ENCODE measurements around the gene SCAMP2.

The SCAMP2 gene

DNA sequence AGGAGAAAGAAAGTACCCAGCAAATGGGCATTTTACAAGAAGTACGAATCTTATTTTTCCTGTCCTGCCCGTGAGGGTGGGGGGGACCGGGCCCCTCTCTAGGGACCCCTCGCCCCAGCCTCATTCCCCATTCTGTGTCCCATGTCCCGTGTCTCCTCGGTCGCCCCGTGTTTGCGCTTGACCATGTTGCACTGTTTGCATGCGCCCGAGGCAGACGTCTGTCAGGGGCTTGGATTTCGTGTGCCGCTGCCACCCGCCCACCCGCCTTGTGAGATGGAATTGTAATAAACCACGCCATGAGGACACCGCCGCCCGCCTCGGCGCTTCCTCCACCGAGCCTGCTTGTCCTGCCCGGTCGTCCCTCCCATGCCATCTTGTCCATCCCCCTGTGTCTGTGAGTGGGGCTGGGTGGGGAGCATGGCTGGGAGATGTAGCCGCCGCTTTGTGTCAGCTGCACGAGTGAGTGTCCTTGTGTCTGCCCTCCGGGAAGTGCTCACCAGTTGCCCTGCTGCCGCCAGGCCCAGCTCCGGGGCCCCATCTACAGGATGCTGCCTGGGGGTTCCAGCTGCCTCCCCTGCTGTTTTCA, 70.2 kb downstream of the SCAMP2 start:
- H3K27ac ChIP-seq: no peak overlapping the region
- TF ChIP-seq, protein P1, sequence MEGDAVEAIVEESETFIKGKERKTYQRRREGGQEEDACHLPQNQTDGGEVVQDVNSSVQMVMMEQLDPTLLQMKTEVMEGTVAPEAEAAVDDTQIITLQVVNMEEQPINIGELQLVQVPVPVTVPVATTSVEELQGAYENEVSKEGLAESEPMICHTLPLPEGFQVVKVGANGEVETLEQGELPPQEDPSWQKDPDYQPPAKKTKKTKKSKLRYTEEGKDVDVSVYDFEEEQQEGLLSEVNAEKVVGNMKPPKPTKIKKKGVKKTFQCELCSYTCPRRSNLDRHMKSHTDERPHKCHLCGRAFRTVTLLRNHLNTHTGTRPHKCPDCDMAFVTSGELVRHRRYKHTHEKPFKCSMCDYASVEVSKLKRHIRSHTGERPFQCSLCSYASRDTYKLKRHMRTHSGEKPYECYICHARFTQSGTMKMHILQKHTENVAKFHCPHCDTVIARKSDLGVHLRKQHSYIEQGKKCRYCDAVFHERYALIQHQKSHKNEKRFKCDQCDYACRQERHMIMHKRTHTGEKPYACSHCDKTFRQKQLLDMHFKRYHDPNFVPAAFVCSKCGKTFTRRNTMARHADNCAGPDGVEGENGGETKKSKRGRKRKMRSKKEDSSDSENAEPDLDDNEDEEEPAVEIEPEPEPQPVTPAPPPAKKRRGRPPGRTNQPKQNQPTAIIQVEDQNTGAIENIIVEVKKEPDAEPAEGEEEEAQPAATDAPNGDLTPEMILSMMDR (conservative IDR thresholded peaks at IDR 0.05): no peak
- TF ChIP-seq ZFX (IDR thresholded peaks at IDR 0.05): no peak

DNA sequence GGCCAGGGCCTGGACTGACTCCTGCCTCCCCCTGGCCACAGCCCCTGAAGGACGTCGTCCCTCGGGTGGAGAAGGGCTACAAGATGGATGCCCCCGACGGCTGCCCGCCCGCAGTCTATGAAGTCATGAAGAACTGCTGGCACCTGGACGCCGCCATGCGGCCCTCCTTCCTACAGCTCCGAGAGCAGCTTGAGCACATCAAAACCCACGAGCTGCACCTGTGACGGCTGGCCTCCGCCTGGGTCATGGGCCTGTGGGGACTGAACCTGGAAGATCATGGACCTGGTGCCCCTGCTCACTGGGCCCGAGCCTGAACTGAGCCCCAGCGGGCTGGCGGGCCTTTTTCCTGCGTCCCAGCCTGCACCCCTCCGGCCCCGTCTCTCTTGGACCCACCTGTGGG, 70.9 kb downstream of the SCAMP2 start:
- no peak overlapping the region for H3K27ac ChIP-seq
- no peak for TF ChIP-seq ZFX (IDR thresholded peaks at IDR 0.05)
- TF ChIP-seq, protein P1 (conservative IDR thresholded peaks at IDR 0.05): no peak

DNA sequence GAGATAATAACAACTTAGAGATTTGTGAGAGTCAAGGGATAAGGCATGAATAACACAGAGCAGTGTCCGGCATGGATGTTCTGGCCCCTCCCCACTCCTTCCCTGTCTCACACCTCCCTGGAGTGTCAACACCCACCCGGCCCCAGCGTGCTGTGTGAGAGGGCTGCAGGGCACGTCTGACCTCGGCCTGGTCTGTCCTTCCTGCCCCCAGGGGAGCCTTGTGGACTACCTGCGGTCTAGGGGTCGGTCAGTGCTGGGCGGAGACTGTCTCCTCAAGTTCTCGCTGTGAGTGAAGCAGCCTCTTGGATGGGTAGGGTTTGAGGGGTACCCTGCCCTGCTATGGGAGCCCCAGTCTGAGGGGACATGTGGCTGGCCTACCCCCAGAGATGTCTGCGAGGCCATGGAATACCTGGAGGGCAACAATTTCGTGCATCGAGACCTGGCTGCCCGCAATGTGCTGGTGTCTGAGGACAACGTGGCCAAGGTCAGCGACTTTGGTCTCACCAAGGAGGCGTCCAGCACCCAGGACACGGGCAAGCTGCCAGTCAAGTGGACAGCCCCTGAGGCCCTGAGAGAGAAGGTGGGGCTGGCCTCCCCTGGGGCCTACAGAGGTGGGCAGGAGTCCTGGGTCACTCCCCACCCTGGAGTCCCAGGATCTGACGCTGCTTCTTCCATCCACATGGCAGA, 71.7 kb downstream of the SCAMP2 start:
- TF ChIP-seq, protein P1 (conservative IDR thresholded peaks at IDR 0.05): no peak
- no peak for TF ChIP-seq ZFX (IDR thresholded peaks at IDR 0.05)
- no peak overlapping the region for H3K27ac ChIP-seq

DNA sequence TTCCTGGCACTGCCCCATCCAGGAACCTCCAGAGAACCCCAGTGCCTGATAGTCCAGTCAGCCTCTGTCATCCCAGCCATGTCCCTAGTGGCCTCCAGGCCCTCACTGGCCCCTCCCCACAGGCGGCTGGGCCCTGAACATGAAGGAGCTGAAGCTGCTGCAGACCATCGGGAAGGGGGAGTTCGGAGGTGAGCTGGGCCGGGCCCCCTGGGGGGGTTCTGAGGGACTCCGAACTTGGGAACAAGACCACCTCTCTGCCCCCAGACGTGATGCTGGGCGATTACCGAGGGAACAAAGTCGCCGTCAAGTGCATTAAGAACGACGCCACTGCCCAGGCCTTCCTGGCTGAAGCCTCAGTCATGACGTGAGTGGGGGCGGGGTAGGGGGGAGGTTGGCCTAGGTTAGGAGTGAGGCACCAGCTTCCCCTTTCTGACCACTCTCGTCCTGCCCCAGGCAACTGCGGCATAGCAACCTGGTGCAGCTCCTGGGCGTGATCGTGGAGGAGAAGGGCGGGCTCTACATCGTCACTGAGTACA, 72.5 kb downstream of the SCAMP2 start:
- no peak for TF ChIP-seq ZFX (IDR thresholded peaks at IDR 0.05)
- TF ChIP-seq, protein P1 (conservative IDR thresholded peaks at IDR 0.05): 0 out of 2 replicates have a peak, but pooled peaks have one; percentile 46

DNA sequence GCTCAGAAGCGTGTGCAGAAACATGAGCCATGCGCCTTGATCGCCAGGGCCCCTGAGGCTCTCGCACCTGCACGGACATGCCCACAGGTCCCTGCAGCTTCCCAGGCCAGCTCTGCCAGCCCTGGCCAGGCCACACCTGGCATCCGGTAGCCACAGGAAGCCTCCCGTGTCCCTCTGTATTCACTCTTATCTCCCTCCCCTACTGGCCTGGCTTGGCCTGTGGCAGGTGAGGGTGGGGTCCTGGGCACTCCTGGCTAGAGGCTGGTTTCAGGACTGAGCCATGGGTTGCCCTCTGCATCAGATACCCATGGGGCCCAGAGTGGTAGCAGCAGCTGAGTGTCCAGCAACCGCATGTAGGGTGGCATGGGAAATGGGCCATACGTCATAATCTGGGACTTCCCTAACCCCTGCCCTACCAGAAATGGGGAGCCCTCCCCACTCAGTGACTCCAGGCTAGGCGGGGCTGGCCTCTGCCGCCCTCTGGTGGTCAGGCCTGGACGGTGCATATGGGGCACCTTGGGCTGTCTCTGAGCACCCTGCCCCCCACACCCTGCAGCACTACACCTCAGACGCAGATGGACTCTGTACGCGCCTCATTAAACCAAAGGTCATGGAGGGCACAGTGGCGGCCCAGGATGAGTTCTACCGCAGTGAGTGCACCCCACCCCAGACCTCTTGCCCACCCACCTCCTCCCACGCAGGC, 73.2 kb downstream of the SCAMP2 start:
- no peak for TF ChIP-seq ZFX (IDR thresholded peaks at IDR 0.05)
- TF ChIP-seq, protein P1 (conservative IDR thresholded peaks at IDR 0.05): peak; percentile 98
- H3K27ac ChIP-seq: peak overlapping the region; percentile 13; the same call in 1 of the 2 replicates

More for the DNA sequence above, 72.5 kb downstream of the SCAMP2 start:
- no peak overlapping the region for H3K27ac ChIP-seq

DNA sequence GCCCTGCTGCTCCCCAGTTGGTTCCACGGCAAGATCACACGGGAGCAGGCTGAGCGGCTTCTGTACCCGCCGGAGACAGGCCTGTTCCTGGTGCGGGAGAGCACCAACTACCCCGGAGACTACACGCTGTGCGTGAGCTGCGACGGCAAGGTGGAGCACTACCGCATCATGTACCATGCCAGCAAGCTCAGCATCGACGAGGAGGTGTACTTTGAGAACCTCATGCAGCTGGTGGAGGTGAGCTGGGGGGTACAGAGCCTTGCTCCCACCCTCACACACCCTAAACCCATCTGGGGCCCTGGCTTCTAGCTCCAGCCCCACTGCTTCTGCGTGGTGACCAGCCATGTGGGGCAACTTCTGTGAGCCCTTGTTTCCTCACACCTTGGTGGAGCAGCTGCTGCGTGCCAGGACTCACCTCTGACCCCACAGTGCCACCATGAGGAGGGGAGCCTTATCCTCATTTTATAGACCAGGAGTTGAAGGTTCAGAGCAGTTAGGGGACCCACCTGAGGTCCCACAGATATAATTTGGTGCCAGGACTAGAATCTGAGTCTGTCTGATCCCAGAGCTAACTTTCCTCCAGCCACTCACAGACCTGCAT, 73.8 kb downstream of the SCAMP2 start:
- peak overlapping the region; percentile 13; the same call in 1 of the 2 replicates for H3K27ac ChIP-seq
- TF ChIP-seq ZFX (IDR thresholded peaks at IDR 0.05): no peak
- TF ChIP-seq, protein P1 (conservative IDR thresholded peaks at IDR 0.05): no peak
